Measurements from ENCODE around the gene XPO4.

DNA sequence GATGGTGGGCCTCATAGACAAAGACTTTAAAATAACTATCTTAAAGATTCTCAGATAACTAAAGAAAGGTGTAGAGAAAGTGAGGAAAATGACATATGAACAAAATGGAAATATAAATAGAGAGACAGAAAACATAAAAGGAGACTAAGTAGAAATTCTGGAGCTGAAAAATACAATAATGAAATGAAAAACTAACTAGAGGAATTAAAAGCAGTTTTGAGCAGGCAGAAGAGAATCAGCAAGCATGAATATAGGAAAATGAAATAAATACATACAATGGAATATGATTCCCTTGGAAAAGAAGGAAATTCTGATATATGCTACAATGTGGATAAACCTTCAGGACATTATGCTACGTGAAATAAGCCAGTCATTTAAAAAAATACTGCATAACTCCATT is 132.7 kb downstream of the XPO4 start:
- TF ChIP-seq, protein P1, sequence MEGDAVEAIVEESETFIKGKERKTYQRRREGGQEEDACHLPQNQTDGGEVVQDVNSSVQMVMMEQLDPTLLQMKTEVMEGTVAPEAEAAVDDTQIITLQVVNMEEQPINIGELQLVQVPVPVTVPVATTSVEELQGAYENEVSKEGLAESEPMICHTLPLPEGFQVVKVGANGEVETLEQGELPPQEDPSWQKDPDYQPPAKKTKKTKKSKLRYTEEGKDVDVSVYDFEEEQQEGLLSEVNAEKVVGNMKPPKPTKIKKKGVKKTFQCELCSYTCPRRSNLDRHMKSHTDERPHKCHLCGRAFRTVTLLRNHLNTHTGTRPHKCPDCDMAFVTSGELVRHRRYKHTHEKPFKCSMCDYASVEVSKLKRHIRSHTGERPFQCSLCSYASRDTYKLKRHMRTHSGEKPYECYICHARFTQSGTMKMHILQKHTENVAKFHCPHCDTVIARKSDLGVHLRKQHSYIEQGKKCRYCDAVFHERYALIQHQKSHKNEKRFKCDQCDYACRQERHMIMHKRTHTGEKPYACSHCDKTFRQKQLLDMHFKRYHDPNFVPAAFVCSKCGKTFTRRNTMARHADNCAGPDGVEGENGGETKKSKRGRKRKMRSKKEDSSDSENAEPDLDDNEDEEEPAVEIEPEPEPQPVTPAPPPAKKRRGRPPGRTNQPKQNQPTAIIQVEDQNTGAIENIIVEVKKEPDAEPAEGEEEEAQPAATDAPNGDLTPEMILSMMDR (IDR thresholded peaks at IDR 0.05) = no peak
- TF ChIP-seq POLR2A (IDR thresholded peaks at IDR 0.05) = no peak
